ENCODE results near the gene SEMA4A. TPM values are rescaled to one million over a fixed set of nuclear protein-coding genes. Genes with fewer than 3 reads are reported as not detected.
"Not testable (repeated sequence)": the region's sequence is repeated elsewhere in the genome, so short reads cannot be mapped to it uniquely, and the experiment has no call there.

SEMA4A gene
- total RNA-seq, 1 experiment from 2014 or later: 6.9 TPM

DNA sequence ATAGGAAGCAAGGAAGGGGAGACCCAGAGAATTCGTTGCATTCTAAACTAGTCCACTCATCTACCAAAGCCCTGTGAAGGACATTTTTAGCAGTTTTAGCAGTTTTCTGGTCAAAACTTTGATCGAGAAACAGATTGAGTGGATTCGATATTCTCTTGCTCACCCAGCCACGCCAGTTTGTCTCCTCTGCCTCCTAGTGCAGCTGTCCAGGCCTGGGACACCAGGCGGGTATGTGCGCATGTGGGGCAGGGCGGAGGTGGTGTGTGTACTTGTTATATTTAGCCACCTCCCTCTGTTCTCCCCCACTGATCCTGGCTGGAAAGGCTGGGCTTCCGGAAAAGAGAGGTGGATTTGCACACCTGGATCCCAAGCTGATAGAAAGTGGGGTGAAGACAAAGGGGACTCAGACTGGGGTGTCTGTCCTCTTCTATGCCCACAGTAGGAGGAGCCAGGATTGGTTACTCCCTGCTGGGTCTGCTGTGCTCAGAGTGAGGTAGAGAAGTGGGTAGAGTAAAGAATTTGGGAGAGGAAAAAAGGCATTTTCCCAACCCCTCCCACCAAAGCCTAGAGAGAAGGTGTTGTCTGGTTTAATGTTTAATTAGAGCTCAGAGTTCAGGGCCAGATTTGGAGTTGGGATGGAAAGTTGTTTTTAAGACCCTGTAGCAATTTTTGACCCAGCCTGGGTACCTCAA lies 35.1 kb upstream of the SEMA4A start:
- intact Hi-C loops (cut with micrococcal nuclease; ENCODE audit: unreplicated experiment): no loop called here
- H3K9me3 Mint-ChIP-seq (ENCODE audit: low read depth, unreplicated experiment): no peaks in the 10 kb centered on the region
- no TSS peak for BruUV-seq (replicated peaks)
- H3K36me3 Mint-ChIP-seq (ENCODE audit: insufficient read depth, unreplicated experiment): peaks cover 95% of the 10 kb centered on the region
- CTCF ChIA-PET: interaction anchor here (0.6 to 4.6 kb wide), 4 partner anchors 8 to 24 kb away, joined by 4 to 32 read pairs (median 14); no protein-coding TSS in a partner anchor
- peaks cover 68% of the 10 kb centered on the region for H3K4me1 Mint-ChIP-seq (ENCODE audit: low read depth, unreplicated experiment)
- H3K27ac Mint-ChIP-seq (ENCODE audit: unreplicated experiment): peak overlapping the region; percentile 60
- TF ChIP-seq, protein P1, sequence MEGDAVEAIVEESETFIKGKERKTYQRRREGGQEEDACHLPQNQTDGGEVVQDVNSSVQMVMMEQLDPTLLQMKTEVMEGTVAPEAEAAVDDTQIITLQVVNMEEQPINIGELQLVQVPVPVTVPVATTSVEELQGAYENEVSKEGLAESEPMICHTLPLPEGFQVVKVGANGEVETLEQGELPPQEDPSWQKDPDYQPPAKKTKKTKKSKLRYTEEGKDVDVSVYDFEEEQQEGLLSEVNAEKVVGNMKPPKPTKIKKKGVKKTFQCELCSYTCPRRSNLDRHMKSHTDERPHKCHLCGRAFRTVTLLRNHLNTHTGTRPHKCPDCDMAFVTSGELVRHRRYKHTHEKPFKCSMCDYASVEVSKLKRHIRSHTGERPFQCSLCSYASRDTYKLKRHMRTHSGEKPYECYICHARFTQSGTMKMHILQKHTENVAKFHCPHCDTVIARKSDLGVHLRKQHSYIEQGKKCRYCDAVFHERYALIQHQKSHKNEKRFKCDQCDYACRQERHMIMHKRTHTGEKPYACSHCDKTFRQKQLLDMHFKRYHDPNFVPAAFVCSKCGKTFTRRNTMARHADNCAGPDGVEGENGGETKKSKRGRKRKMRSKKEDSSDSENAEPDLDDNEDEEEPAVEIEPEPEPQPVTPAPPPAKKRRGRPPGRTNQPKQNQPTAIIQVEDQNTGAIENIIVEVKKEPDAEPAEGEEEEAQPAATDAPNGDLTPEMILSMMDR (IDR thresholded peaks at IDR 0.05; ENCODE audit: unreplicated experiment): no peak
- peak overlapping the region; percentile 82 for H3K4me3 Mint-ChIP-seq (ENCODE audit: low read depth, unreplicated experiment)
- H3K27me3 Mint-ChIP-seq (ENCODE audit: unreplicated experiment): no peaks in the 10 kb centered on the region
- DNase-seq: peak; percentile 69

DNA sequence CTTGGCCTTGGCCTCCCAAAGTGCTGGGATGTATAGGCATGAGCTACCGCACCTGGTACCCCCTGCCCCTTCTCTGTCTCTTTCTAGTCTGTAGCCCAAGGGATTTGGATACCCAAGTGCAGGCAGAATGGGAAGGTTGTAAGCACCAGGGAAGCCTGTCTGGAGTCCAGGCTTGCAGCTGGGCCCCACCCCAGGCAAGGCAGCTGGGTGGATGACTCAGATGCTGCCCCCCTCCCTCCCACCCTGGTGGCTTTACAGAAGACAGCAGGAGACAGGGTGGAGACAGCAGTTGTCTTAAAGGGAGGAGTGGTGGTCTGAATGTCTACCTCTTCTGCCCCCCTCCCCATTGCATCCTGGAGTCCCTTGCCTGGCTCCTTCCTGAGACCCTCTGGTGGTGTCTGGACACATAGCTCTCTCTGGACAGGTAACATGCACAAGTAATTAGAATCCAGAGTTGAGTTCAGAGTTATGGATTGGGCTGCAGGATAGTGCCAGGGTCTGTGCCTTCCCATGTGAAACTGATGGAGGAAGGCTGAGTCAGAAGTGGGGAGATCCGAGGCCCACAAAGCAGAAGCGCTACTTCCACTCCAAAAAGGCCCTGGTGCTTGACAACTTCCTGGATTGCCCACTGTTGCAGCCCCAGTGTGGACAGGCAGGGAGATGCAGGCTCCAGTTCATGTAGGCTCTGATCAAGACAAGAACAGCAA lies 33.7 kb upstream of the SEMA4A start:
- intact Hi-C loops (cut with micrococcal nuclease; ENCODE audit: unreplicated experiment): no loop called here

GRCh38 chr1:156120318-156120717 lies 33.1 kb upstream of the SEMA4A start:
- DNase-seq: no peak

More for the DNA sequence above, 33.7 kb upstream of the SEMA4A start:
- CTCF ChIA-PET: interaction anchor here (1.3 to 4.6 kb wide), 4 partner anchors 11 to 94 kb away, joined by 3 to 32 read pairs (median 14); partner anchors contain the start of gene PMF1
- H3K4me3 Mint-ChIP-seq (ENCODE audit: low read depth, unreplicated experiment): peak overlapping the region; percentile 82
- H3K4me1 Mint-ChIP-seq (ENCODE audit: low read depth, unreplicated experiment): peaks cover 72% of the 10 kb centered on the region
- peak; percentile 56 for DNase-seq
- H3K36me3 Mint-ChIP-seq (ENCODE audit: insufficient read depth, unreplicated experiment): peaks cover 98% of the 10 kb centered on the region
- no peaks in the 10 kb centered on the region for H3K27me3 Mint-ChIP-seq (ENCODE audit: unreplicated experiment)
- H3K9me3 Mint-ChIP-seq (ENCODE audit: low read depth, unreplicated experiment): no peaks in the 10 kb centered on the region
- BruUV-seq (replicated peaks): no TSS peak
- TF ChIP-seq, protein P1 (IDR thresholded peaks at IDR 0.05; ENCODE audit: unreplicated experiment): no peak
- peak overlapping the region; percentile 60 for H3K27ac Mint-ChIP-seq (ENCODE audit: unreplicated experiment)

GRCh38 chr1:156121005-156121404 lies 32.4 kb upstream of the SEMA4A start:
- peaks cover 84% of the 10 kb centered on the region for H3K4me1 Mint-ChIP-seq (ENCODE audit: low read depth, unreplicated experiment)
- H3K27me3 Mint-ChIP-seq (ENCODE audit: unreplicated experiment); intact Hi-C loops (cut with micrococcal nuclease; ENCODE audit: unreplicated experiment); BruUV-seq (replicated peaks); H3K9me3 Mint-ChIP-seq (ENCODE audit: low read depth, unreplicated experiment); DNase-seq: not testable (repeated sequence)
- H3K4me3 Mint-ChIP-seq (ENCODE audit: low read depth, unreplicated experiment): peak overlapping the region; percentile 82
- CTCF ChIA-PET: interaction anchor here (0.7 to 4.6 kb wide), 5 partner anchors 9 to 92 kb away, joined by 3 to 32 read pairs (median 7); partner anchors contain the start of gene PMF1
- peaks cover 98% of the 10 kb centered on the region for H3K36me3 Mint-ChIP-seq (ENCODE audit: insufficient read depth, unreplicated experiment)
- H3K27ac Mint-ChIP-seq (ENCODE audit: unreplicated experiment): peak overlapping the region; percentile 99

More at GRCh38 chr1:156120318-156120717, 33.1 kb upstream of the SEMA4A start:
- intact Hi-C loops (cut with micrococcal nuclease; ENCODE audit: unreplicated experiment): no loop called here
- CTCF ChIA-PET: interaction anchor here (1.3 to 4.6 kb wide), 4 partner anchors 10 to 93 kb away, joined by 3 to 32 read pairs (median 14); partner anchors contain the start of gene PMF1
- Mint-ChIP-seq H3K27ac (ENCODE audit: unreplicated experiment) (peak overlapping the region; percentile 60), H3K36me3 (ENCODE audit: insufficient read depth, unreplicated experiment) (peaks cover 98% of the 10 kb centered on the region), H3K4me3 (ENCODE audit: low read depth, unreplicated experiment) (peak overlapping the region; percentile 82), H3K27me3 (ENCODE audit: unreplicated experiment) (no peaks in the 10 kb centered on the region), H3K4me1 (ENCODE audit: low read depth, unreplicated experiment) (peaks cover 78% of the 10 kb centered on the region), H3K9me3 (ENCODE audit: low read depth, unreplicated experiment) (no peaks in the 10 kb centered on the region)
- BruUV-seq (replicated peaks): no TSS peak
- TF ChIP-seq, protein P1 (IDR thresholded peaks at IDR 0.05; ENCODE audit: unreplicated experiment): no peak
